Parathyroid adenoma (tissue), 2 donors: ENCODE data around the gene DNAJC28.
"Not testable (repeated sequence)": the region's sequence is repeated elsewhere in the genome, so short reads cannot be mapped to it uniquely, and the experiment has no call there.

Experiments used
- H2AFZ ChIP-seq: fragments of 300-600 bp; sonication (generic); one replicate; pipeline ENCODE4 v1.7.0; 2017; ENCODE audit warnings: antibody characterized with exemption, mild to moderate bottlenecking
- H3K27ac ChIP-seq: fragments of 300-600 bp; sonication (generic); one replicate; pipeline ENCODE4 v1.7.0; 2017
- H3K27me3 ChIP-seq: fragments of 300-600 bp; sonication (generic); one replicate; pipeline ENCODE4 v1.7.0; 2017; ENCODE audit warnings: low read length; ENCODE audit not compliant: control insufficient read depth, insufficient read depth
- H3K36me3 ChIP-seq: fragments of 300-600 bp; sonication (generic); one replicate; pipeline ENCODE4 v1.7.0; 2017; ENCODE audit warnings: low read length; ENCODE audit not compliant: control insufficient read depth, insufficient read depth
- H3K4me1 ChIP-seq: fragments of 300-600 bp; sonication (generic); one replicate; pipeline ENCODE4 v1.7.0; 2017; ENCODE audit warnings: control low read depth
- H3K4me2 ChIP-seq: fragments of 300-600 bp; sonication (generic); one replicate; pipeline ENCODE4 v1.7.0; 2017; ENCODE audit warnings: low read length
- H3K4me3 ChIP-seq: fragments of 300-600 bp; sonication (generic); one replicate; pipeline ENCODE4 v1.7.0; 2017; ENCODE audit warnings: low read depth, low read length
- H3K79me2 ChIP-seq: fragments of 300-600 bp; sonication (generic); one replicate; pipeline ENCODE4 v1.7.0; 2017; ENCODE audit warnings: control low read depth
- H3K9ac ChIP-seq: fragments of 300-600 bp; sonication (generic); one replicate; pipeline ENCODE4 v1.7.0; 2017; ENCODE audit warnings: mild to moderate bottlenecking
- H3K9me3 ChIP-seq: fragments of 300-600 bp; sonication (generic); one replicate; pipeline ENCODE4 v1.7.0; 2017; ENCODE audit warnings: low read length; ENCODE audit not compliant: control insufficient read depth
- CTCF ChIP-seq: fragments of 300-600 bp; sonication (generic); IDR thresholded peaks from one replicate; pipeline ENCODE4 v1.7.0; 2017; ENCODE audit warnings: antibody characterized with exemption, mild to moderate bottlenecking
- donor health status: primary hyperparathyroidism.

The DNAJC28 gene

GRCh38 chr21:33455686-33456446 lies 35.6 kb downstream of the DNAJC28 start:
- no peak overlapping the region for H3K9ac ChIP-seq
- no peak overlapping the region for H3K4me2 ChIP-seq
- no peaks in the 10 kb centered on the region for H3K4me1 ChIP-seq
- H3K27ac ChIP-seq = no peak overlapping the region
- no peaks in the 10 kb centered on the region for H3K36me3 ChIP-seq
- H3K4me3 ChIP-seq = no peak overlapping the region
- no peaks in the 10 kb centered on the region for H3K79me2 ChIP-seq
- no peaks in the 10 kb centered on the region for H3K27me3 ChIP-seq
- no peaks in the 10 kb centered on the region for H3K9me3 ChIP-seq
- no peak for TF ChIP-seq CTCF
- H2AFZ ChIP-seq = no peak overlapping the region

DNA sequence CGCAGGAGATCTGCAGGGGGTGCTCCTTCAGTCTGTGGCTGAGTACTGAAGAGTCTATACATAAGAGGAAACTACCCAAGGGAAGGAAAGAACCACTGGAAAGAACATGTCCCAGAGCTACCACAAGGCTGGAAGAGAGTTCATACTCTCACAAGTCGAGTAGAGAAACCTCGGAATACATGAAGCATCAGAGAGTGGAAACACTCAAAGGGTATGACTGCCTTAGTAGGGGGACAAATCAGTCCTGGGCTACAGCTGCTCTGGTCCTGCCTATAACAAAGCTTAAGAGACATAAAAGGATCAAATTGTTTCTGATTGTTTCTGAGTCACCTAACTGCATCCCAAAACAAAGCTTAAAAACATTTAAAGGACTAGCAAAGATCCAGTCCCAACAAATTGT lies 39.2 kb downstream of the DNAJC28 start:
- no peaks in the 10 kb centered on the region for H3K36me3 ChIP-seq
- no peak overlapping the region for H3K4me3 ChIP-seq
- no peak overlapping the region for H3K9ac ChIP-seq

DNA sequence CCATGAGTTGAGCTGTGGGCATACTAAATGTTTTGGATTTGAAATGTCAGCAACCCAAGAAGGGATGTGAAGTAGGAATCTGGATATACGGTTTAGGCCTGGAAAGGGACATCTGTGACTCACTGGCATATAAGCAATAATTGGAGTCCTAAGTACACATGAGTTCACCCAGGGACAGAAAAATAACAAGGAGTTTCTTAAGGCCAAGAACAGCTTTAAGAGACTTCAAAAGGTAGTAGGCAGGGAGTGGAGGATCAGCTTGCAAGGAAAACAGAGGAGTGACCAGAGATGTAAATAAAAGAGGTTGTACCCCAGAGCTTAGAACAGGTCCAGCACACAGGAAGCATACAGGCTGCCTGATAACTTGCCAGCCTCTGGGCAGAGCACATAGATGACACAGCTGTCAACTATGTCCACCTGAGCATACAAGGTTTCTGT lies 39.9 kb downstream of the DNAJC28 start:
- no peaks in the 10 kb centered on the region for H3K9me3 ChIP-seq
- H3K4me3 ChIP-seq = no peak overlapping the region
- H3K9ac ChIP-seq = no peak overlapping the region
- H3K27me3 ChIP-seq = no peaks in the 10 kb centered on the region
- no peak overlapping the region for H2AFZ ChIP-seq
- no peaks in the 10 kb centered on the region for H3K79me2 ChIP-seq
- no peaks in the 10 kb centered on the region for H3K4me1 ChIP-seq
- no peaks in the 10 kb centered on the region for H3K36me3 ChIP-seq
- no peak for TF ChIP-seq CTCF
- no peak overlapping the region for H3K27ac ChIP-seq
- no peak overlapping the region for H3K4me2 ChIP-seq

More for the DNA sequence above, 39.2 kb downstream of the DNAJC28 start:
- Histone ChIP-seq H3K4me2 (no peak overlapping the region), H3K4me1 (no peaks in the 10 kb centered on the region), H3K79me2 (no peaks in the 10 kb centered on the region), H3K27me3 (no peaks in the 10 kb centered on the region), H3K27ac (no peak overlapping the region), H3K9me3 (no peaks in the 10 kb centered on the region), H2AFZ (no peak overlapping the region)
- no peak for TF ChIP-seq CTCF

- H3K27ac ChIP-seq = no peak overlapping the region
- no peaks in the 10 kb centered on the region for H3K4me1 ChIP-seq
- H3K9ac ChIP-seq = no peak overlapping the region
- no peaks in the 10 kb centered on the region for H3K9me3 ChIP-seq
- no peak overlapping the region for H3K4me2 ChIP-seq
- H3K79me2 ChIP-seq = no peaks in the 10 kb centered on the region
- H3K4me3 ChIP-seq = no peak overlapping the region
- H3K36me3 ChIP-seq = no peaks in the 10 kb centered on the region
- TF ChIP-seq CTCF = no peak
- no peak overlapping the region for H2AFZ ChIP-seq
- H3K27me3 ChIP-seq = no peaks in the 10 kb centered on the region
Measured at GRCh38 chr21:33449616-33450015, 41.9 kb downstream of the DNAJC28 start.

GRCh38 chr21:33446620-33447019 lies 44.9 kb downstream of the DNAJC28 start:
- not testable (repeated sequence) for H2AFZ ChIP-seq, H3K36me3 ChIP-seq, H3K79me2 ChIP-seq, H3K9ac ChIP-seq, H3K9me3 ChIP-seq, H3K4me1 ChIP-seq, H3K4me3 ChIP-seq, H3K27me3 ChIP-seq, H3K27ac ChIP-seq, H3K4me2 ChIP-seq
